SU-DHL-6 (cell line): Measurements from ENCODE around the gene RTL5.

Experiments
- EZH2phosphoT487 ChIP-seq: fragments of 200-600 bp; sonication (generic), shearing (Covaris generic); conservative IDR thresholded peaks from 2 replicates; pipeline ENCODE4 v1.6.1; 2018; ENCODE audit warnings: mild to moderate bottlenecking, antibody characterized with exemption, low read length, moderate library complexity, mixed read lengths
- TF ChIP-seq, protein P1 (sequence below): fragments of 200-600 bp; sonication (generic); IDR thresholded peaks from one replicate; pipeline ENCODE4 v1.5.1; 2017; ENCODE audit warnings: antibody characterized with exemption, mild to moderate bottlenecking, low read length, moderate library complexity; ENCODE audit not compliant: insufficient read depth, poor library complexity, severe bottlenecking

DNA sequence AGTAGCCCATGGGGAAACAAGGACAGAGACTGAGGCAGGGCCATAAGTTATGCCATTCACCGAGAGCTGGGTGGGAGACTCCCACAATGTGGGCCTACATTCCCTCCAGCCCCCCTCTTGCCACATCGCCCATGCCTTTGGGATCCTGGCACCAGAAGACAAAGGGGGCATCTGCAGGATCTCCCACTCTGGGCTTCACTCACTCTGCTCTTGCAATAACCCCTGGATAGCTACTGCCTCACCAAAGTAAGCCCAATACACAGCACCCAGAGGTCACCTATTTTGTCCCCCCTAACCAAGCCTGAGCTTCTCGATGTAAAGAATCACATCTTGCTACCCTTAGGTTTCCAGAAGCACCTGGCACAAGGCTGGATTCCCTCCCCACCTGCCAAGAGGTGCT lies 741 bp upstream of the RTL5 start:
- TF ChIP-seq, protein P1, sequence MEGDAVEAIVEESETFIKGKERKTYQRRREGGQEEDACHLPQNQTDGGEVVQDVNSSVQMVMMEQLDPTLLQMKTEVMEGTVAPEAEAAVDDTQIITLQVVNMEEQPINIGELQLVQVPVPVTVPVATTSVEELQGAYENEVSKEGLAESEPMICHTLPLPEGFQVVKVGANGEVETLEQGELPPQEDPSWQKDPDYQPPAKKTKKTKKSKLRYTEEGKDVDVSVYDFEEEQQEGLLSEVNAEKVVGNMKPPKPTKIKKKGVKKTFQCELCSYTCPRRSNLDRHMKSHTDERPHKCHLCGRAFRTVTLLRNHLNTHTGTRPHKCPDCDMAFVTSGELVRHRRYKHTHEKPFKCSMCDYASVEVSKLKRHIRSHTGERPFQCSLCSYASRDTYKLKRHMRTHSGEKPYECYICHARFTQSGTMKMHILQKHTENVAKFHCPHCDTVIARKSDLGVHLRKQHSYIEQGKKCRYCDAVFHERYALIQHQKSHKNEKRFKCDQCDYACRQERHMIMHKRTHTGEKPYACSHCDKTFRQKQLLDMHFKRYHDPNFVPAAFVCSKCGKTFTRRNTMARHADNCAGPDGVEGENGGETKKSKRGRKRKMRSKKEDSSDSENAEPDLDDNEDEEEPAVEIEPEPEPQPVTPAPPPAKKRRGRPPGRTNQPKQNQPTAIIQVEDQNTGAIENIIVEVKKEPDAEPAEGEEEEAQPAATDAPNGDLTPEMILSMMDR, result no peak
- TF ChIP-seq EZH2phosphoT487, result no peak
